Measurements from ENCODE around the gene NACA.

The NACA gene

GRCh38 chr12:56688129-56688845, 36.8 kb downstream of the NACA start, which contains the start of gene PTGES3:
Gene PTGES3, minus strand, starts transcription at chr12:56688284. Its CDS starts 285 bp downstream, at chr12:56687999.
- DNase-seq (ENCODE audit: low read depth, low spot score): peak; percentile 96

GRCh38 chr12:56687223-56688128, 37.6 kb downstream of the NACA start:
- DNase-seq (ENCODE audit: low read depth, low spot score): no peak

- DNase-seq (ENCODE audit: low read depth, low spot score): no peak
Measured at GRCh38 chr12:56684745-56685359, 40.2 kb downstream of the NACA start.

GRCh38 chr12:56682323-56682722, 42.8 kb downstream of the NACA start:
- DNase-seq (ENCODE audit: low read depth, low spot score): no peak

- DNase-seq (ENCODE audit: low read depth, low spot score): no peak
Measured at GRCh38 chr12:56679883-56680575, 45.1 kb downstream of the NACA start.

- DNase-seq (ENCODE audit: low read depth, low spot score): no peak
Measured at GRCh38 chr12:56678852-56679251, 46.2 kb downstream of the NACA start.

GRCh38 chr12:56677680-56678079, 47.4 kb downstream of the NACA start:
- DNase-seq (ENCODE audit: low read depth, low spot score): no peak

GRCh38 chr12:56676851-56677580, 48.1 kb downstream of the NACA start:
- DNase-seq (ENCODE audit: low read depth, low spot score): no peak

GRCh38 chr12:56671608-56672007, 53.5 kb downstream of the NACA start:
- no peak for DNase-seq (ENCODE audit: low read depth, low spot score)

GRCh38 chr12:56670836-56671235, 54.3 kb downstream of the NACA start:
- no peak for DNase-seq (ENCODE audit: low read depth, low spot score)

- no peak for DNase-seq (ENCODE audit: low read depth, low spot score)
Measured at GRCh38 chr12:56668197-56668457, 57.0 kb downstream of the NACA start.
